ENCODE results near the gene TMEM259.

TMEM259 gene

DNA sequence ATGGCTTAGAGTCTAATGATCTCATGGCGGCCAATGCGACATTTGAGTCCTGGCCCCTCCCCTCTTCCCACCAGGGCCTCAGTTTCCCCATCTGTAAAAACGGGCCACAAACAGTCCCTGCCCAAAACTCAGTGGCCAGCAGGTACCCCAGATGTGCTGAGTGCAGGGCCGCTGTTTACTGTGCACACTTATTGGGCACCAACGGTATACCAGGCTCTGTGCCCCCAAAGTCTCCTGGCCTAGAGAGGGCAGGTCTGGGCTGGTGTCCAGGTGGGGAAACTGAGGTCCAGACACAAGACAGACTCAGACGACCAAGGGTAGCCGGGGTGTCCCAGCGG is 60.4 kb downstream of the TMEM259 start:
- TF ChIP-seq, protein P1, sequence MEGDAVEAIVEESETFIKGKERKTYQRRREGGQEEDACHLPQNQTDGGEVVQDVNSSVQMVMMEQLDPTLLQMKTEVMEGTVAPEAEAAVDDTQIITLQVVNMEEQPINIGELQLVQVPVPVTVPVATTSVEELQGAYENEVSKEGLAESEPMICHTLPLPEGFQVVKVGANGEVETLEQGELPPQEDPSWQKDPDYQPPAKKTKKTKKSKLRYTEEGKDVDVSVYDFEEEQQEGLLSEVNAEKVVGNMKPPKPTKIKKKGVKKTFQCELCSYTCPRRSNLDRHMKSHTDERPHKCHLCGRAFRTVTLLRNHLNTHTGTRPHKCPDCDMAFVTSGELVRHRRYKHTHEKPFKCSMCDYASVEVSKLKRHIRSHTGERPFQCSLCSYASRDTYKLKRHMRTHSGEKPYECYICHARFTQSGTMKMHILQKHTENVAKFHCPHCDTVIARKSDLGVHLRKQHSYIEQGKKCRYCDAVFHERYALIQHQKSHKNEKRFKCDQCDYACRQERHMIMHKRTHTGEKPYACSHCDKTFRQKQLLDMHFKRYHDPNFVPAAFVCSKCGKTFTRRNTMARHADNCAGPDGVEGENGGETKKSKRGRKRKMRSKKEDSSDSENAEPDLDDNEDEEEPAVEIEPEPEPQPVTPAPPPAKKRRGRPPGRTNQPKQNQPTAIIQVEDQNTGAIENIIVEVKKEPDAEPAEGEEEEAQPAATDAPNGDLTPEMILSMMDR (IDR thresholded peaks at IDR 0.05; ENCODE audit: control insufficient read depth, extremely low read depth, insufficient read depth) = no peak

DNA sequence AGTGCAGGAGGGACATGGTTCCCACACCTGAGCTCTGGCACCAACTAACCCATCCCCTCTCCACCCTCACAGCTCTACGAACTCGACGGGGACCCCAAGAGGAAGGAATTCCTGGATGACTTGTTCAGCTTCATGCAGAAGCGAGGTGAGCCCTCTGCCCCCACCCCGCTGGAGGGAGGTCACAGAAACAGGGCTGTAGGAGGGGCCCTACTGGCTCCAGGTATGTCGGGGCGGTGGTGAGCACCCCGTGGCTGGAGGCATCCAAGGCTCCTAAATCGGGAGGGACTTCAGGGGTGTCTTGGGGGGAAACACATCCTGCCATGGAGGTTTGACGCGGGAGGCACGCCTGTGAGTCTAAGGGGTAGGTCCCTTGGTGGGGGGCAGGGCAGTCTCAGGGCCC is 60.9 kb downstream of the TMEM259 start:
- TF ChIP-seq, protein P1 (IDR thresholded peaks at IDR 0.05; ENCODE audit: control insufficient read depth, extremely low read depth, insufficient read depth) = no peak
- no peak overlapping the region for H3K4me3 ChIP-seq (ENCODE audit: low read depth, low read length)
- DNase-seq (ENCODE audit: low read depth) = no peak

More for the DNA sequence above, 60.4 kb downstream of the TMEM259 start:
- DNase-seq (ENCODE audit: low read depth) = no peak
- H3K4me3 ChIP-seq (ENCODE audit: low read depth, low read length) = no peak overlapping the region

All from LNCaP clone FGC (cell line).